GM20000 (cell line): Measurements from ENCODE around the gene JMY.

Source experiments
- DNase-seq: peaks from one replicate; pipeline ENCODE4 v3.0.0; 2012; ENCODE audit warnings: low spot score
- TF ChIP-seq, protein P1 (sequence below): IDR thresholded peaks from 2 replicates; pipeline ENCODE4 v1.5.1; 2012; ENCODE audit warnings: mild to moderate bottlenecking, control low read depth; ENCODE audit errors: extremely low read depth, missing control alignments

The JMY gene

DNA sequence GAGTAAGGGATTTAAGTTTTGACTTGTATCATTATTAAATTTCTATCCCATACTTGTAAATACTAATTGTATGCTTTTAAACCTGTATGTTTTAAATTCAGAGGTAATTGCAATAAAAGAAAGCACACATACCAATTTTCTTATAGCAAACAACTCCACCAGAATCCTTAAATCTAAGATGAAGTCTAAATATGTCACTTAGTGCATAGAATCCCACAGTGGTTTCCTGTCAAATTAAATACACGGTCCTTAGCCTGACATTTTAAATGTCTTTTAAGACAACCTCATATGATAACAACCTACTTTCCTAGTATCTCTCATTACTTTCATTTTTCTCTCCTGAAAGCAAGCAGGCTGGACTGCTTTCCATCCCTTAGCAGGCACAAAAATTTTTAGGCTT is 52.0 kb downstream of the JMY start:
- TF ChIP-seq, protein P1, sequence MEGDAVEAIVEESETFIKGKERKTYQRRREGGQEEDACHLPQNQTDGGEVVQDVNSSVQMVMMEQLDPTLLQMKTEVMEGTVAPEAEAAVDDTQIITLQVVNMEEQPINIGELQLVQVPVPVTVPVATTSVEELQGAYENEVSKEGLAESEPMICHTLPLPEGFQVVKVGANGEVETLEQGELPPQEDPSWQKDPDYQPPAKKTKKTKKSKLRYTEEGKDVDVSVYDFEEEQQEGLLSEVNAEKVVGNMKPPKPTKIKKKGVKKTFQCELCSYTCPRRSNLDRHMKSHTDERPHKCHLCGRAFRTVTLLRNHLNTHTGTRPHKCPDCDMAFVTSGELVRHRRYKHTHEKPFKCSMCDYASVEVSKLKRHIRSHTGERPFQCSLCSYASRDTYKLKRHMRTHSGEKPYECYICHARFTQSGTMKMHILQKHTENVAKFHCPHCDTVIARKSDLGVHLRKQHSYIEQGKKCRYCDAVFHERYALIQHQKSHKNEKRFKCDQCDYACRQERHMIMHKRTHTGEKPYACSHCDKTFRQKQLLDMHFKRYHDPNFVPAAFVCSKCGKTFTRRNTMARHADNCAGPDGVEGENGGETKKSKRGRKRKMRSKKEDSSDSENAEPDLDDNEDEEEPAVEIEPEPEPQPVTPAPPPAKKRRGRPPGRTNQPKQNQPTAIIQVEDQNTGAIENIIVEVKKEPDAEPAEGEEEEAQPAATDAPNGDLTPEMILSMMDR = no peak
- no peak for DNase-seq

DNA sequence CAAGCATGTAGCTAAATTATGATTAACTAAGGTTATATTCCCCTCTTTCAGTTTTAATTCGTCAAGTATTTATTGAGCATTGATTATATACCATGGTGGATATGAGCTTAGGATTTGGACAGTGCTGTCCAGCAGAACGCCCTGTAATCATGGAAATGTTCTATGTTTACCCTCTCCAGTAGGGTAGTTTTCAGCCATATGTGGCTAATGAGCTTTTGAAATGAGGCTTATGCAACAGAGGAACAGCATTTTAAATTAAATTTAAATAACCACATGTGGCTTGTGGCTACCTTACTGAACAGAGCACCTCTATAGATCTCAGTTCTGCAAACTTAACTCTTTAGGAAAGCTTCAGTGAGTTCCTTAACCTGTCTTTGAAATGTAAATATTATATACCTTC is 59.1 kb downstream of the JMY start:
- no peak for DNase-seq

DNA sequence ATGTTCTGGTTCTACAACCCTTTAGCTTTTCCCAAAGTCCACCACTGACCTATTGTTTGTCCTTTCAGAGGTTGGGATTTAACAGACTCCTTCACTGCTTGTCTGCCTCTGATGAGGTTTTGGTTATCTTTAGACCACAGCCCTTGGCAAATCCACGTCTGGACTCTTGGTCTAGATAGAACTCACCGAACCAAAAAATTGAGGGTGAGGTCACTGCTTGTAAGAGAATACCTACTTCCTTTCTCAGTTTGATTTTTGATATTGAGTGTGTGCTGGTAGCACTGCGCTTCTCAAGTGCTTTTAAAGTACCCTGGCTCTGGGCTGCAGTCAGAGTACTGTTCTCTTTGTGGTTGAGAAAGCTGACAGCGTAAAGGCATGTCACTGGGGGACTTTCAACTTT is 61.7 kb downstream of the JMY start:
- DNase-seq = no peak
- TF ChIP-seq, protein P1 = no peak

More for the DNA sequence above, 59.1 kb downstream of the JMY start:
- TF ChIP-seq, protein P1 = no peak

DNA sequence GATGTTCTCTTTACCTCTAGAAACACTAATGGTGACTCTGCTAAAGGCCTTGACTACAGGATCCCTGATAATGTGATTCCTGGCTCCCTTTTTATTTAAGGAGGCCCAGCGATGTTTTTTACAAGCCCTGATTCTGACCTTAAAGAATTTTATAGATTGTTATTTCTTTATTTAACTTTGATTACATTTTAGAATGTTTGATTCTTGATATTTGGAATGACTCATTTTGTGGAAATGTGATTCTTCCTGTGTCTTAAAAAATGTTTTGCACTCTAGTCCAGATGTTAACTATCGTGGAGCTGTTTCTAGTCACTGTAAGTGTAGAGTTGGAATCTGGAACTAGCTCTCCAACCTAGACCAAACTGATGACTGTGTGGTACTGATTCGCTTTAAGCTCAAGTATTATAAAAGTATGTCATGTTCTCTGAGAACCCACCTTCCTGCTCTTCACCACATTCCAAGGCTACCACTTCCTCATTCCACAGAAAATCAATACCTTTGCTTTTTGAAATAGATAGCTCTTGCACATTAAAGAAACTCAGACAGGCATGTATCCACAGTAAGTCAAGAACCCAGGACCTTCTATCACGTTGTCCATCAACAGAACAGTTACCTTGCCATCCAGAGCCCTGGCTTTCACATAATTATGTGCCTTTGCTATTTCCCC is 65.2 kb downstream of the JMY start:
- no peak for DNase-seq
- TF ChIP-seq, protein P1 = no peak

DNA sequence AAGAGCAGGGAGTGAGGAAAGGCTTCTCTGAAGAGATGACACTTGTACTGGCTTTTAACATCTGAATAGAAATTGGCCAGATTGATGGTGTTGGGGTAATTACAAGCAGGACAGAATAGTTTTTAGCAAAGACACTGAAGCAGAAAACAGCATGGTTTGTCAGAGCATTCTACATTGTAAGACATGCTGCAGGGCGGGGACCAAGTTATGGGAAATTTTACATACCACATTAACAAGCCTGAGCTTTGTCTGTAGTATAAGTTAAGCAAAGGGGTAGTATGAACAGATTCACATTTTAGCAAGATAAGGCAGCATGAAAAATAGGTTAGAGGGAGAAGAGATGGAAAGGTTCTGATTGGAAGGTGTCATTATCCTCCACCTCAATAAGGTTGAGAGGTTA is 66.5 kb downstream of the JMY start:
- TF ChIP-seq, protein P1 = no peak
- no peak for DNase-seq

DNA sequence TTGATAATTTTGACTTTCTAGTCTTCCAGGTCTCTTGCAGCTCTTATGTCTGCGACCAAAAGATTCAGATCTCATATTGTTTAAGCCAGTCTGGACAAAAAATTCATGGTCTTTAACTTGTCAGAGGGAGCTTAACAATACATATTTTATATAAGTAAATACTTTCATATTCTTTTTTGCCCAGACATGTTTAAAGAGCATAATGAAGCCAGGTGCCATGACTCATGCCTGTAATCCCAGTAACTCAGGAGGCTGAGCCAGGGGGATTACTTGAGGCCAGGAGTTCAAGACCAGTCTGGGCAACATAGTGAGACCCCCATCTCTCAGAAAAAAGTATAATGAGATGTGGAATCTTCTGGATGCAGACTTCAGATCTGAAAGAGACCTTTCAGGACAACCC is 69.8 kb downstream of the JMY start:
- TF ChIP-seq, protein P1 = no peak
- DNase-seq = no peak

DNA sequence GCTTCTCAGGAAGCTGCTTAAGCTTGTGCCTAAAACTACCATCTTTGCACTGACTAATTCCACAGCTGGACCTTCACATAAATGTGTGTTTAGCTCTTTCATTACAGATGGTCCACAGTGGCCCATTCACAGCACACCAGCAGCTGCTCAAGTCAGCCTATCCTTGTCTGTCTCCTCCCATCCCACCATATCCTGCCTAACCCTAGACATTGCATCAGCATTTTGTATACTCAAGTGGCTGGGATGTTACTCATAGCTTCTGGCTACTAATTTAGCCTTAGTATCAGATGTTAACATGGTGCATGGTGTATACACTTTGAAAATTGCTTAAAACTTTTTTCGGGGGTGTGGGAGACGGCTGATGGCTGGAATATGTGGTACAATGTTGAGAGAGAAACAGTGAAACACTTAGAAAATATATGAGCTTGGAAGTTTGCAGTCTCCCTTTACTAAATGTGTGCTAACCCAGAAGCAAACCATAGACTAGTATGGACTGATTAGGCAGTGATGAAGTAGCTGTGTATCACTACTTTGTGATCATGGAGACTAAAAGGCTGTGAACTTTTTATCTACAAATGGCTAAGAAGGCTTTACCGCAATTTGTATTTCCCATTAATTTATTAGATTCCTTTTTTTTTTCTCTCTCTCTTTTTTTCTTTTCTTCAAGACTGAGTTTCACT is 83.1 kb downstream of the JMY start:
- TF ChIP-seq, protein P1 = no peak
- no peak for DNase-seq
